Limb (tissue), 2 donors: ENCODE data around the gene SUPT16H.
"Not testable (repeated sequence)": the region's sequence is repeated elsewhere in the genome, so short reads cannot be mapped to it uniquely, and the experiment has no call there.

Experiments used
- DNase-seq, 2 donors: peaks; one replicate each; pipeline ENCODE4 v3.0.0-alpha.2; 2016; ENCODE audit errors: extremely low spot score in 2 of 2

SUPT16H gene

GRCh38 chr14:21367582-21368144 is 16.2 kb downstream of the SUPT16H start:
- DNase-seq: no peak

GRCh38 chr14:21356511-21356910 is 27.3 kb downstream of the SUPT16H start:
- DNase-seq: no peak

DNA sequence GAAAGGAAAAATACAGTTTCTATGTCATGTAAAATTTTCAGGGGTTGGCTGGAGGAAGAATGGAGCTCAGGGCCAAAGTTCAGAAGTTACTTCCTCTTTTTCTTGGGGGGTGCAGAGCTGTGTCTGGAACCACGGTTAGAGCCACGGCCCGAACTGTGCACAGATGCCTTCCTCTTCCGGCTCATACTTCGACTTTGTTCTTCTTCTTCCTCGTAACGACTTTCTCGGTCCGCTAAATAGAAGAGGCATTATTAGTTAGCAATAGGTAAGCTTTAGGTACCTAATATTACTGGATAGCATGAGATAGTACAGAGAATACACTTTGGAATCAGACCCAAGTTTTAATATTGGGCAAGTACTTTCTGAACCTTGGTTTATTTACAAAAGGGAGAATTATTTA is 31.2 kb downstream of the SUPT16H start:
- DNase-seq: no peak

GRCh38 chr14:21350539-21350938 is 33.3 kb downstream of the SUPT16H start:
- DNase-seq: no peak

- no peak for DNase-seq
Observed at GRCh38 chr14:21347201-21347600, 36.6 kb downstream of the SUPT16H start.

DNA sequence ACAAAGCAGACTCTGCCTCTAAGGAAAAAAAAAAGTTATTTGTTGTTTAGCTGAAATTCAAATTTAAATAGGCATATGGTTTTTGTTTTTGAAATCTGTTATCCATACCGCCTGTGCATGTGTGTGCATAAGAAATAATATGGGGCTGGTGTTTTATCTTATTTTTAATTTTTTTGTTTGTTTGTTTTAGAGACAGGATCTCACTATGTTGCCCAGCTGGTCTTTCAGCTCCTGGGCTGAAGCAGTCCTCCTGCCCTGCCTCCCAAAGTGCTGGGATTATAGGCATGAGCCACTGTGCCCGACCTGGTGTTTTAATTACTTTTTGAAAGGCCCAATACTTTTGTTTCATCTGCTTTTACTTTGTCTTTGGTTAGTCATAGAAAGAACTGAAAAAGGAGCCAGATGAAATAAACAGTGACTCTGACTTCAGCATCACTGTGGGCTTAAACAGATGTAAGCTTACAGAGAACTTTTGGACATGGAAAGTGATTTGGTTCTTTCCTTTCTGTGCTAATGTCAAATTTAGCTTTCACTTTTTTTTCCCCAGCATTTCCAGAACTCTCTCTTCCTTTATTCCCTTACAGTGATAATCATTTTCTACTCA is 37.2 kb downstream of the SUPT16H start:
- no peak for DNase-seq

GRCh38 chr14:21343035-21343794 is 40.6 kb downstream of the SUPT16H start:
- no peak for DNase-seq

- no peak for DNase-seq
Observed at GRCh38 chr14:21334202-21334906, 49.5 kb downstream of the SUPT16H start.

GRCh38 chr14:21332950-21333349 is 50.9 kb downstream of the SUPT16H start:
- DNase-seq: no peak

DNA sequence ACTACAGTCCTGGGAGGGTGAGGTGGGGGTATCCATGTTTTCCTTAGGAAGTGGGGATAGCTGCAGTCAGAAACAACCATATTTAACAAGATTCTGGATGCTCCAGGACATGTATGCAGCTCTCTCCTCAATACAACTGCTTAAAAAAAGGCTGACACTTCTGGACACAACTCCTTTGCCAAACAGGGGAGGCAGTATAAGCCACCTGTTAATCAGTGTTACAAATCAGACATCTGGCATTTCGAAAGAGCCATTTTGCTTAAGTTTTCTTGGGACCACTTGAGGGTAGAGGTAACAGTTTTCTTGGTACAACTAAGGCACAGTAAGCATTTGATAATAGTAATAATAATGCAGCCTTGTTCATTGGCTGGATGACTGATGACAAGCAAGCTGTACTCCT is 56.8 kb downstream of the SUPT16H start:
- DNase-seq: no peak

- no peak for DNase-seq
Observed at GRCh38 chr14:21322716-21323115, 61.1 kb downstream of the SUPT16H start.

GRCh38 chr14:21320913-21321312 is 62.9 kb downstream of the SUPT16H start:
- DNase-seq: no peak

DNA sequence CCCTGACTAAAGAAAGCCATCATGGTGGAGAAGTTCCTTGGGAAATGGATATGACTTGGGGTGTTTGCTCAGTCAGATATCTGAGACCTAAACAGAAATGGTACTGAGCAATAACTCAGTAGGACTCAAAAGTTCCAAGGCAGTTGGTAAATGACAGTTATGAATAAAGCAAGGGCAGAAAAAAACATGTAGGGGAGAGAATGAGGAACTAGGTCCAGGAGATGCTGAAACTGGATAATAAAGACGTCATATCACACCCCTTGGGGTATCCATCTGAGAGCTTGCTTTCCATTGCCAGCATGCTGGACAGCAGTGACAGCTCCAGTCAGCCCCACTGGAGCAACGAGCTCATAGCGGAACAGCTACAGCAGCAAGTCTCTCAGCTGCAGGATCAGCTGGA is 66.4 kb downstream of the SUPT16H start:
- DNase-seq: no peak

GRCh38 chr14:21313512-21313911 is 70.3 kb downstream of the SUPT16H start:
- DNase-seq: no peak

DNA sequence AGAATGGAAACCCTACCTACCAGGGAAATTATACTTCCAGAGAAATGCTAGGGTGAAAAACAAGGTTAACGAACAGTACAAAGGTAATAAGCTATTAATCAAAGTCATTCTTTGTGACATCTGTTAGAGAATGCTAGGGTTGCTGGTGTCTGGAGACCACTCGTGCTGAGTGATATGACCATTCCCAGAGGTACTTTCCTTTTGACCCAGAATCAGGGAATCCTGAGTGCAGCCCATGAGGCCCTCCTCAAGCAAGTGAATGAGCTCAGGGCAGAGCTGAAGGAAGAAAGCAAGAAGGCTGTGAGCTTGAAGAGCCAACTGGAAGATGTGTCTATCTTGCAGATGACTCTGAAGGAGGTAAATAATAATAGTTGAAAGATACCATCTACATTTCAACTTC is 72.2 kb downstream of the SUPT16H start:
- no peak for DNase-seq

DNA sequence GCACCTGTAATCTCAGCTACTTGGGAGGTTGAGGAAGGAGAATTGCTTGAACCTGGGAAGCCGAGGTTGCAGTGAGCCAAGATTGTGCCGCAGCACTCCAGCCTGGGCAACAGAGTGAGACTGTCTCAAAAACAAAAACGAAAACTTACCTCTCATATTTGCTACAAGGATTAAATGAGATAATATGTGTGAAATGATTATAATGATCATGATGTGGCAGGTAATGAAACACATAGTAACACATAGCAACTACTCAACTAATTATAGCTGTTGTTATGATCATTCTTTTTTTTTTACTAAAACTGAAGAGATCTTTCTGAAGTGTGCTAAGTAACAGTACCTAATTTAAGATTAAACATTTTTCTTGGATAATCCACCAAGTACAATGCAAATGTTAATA is 73.9 kb downstream of the SUPT16H start:
- no peak for DNase-seq

GRCh38 chr14:21309238-21309636 is 74.6 kb downstream of the SUPT16H start:
- no peak for DNase-seq

GRCh38 chr14:21308479-21309237 is 75.2 kb downstream of the SUPT16H start:
- DNase-seq: peak; percentile 46 to 58

DNA sequence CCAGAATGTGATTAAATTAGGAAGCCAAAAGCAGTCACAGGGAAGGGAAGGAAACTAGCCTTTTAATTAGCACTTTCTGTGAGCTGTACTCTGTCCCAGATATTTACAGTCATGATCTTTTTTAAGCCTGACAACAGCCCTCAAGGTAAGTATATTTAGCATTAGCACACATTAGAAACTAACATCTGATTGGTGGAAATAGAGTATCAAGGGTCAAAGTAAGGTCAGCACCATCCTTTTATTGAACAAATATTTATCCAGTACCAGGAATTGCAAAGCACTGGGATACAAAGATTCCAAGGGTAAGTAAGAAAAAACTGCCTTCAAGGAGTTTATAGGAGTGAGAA is 75.7 kb downstream of the SUPT16H start:
- DNase-seq: no peak

DNA sequence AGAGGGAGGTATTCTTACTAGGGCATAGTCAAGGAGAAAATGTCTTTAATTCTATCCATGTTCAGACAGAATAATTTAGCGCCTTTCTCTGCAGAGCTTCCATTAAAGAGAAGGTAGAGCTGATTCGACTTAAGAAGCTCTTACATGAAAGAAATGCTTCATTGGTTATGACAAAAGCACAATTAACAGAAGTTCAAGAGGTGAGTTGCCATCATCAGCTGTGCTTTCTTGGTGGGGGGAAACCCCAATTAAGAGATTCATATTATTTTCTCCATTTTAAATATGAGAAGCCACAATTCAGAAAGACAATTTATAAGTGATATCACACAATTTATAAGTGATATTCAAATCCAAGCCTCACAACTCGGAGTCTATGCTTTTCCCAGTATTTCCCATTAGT is 76.2 kb downstream of the SUPT16H start:
- no peak for DNase-seq

GRCh38 chr14:21302836-21303140 is 81.0 kb downstream of the SUPT16H start:
- not testable (repeated sequence) for DNase-seq
